Smooth muscle cell (in vitro differentiated cells): ENCODE data around the gene COX11. TPM values are rescaled to one million over a fixed set of nuclear protein-coding genes. Genes with fewer than 3 reads are reported as not detected.

ENCODE experiments used
- DNase-seq: peaks from one replicate; lab custom pipeline; 2025; ENCODE audit not compliant: unreplicated experiment; lab: John Stamatoyannopoulos, UW
- H2AFZ ChIP-seq: fragments of 200-600 bp; sonication (generic); 2 replicates; pipeline ENCODE4 v1.6.0; 2016; ENCODE audit warnings: antibody characterized with exemption, low read depth, mild to moderate bottlenecking
- H3F3A ChIP-seq: fragments of 200-600 bp; sonication (generic); 2 replicates; pipeline ENCODE4 v1.6.0; 2017; ENCODE audit warnings: antibody characterized with exemption, low read depth
- H3K27ac ChIP-seq: fragments of 200-600 bp; sonication (generic); 2 replicates; pipeline ENCODE4 v1.5.1; 2016; ENCODE audit warnings: low read depth, mild to moderate bottlenecking
- H3K27me3 ChIP-seq: fragments of 200-600 bp; sonication (generic); 2 replicates; pipeline ENCODE4 v1.6.1; 2016; ENCODE audit warnings: low read depth, mild to moderate bottlenecking
- H3K36me3 ChIP-seq: fragments of 200-600 bp; sonication (generic); 2 replicates; pipeline ENCODE4 v1.5.1; 2016; ENCODE audit warnings: low read depth
- H3K4me1 ChIP-seq: fragments of 200-600 bp; sonication (generic); 2 replicates; pipeline ENCODE4 v1.5.1; 2016; ENCODE audit warnings: low read depth
- H3K4me2 ChIP-seq: fragments of 200-600 bp; sonication (generic); 2 replicates; pipeline ENCODE4 v1.6.0; 2016; ENCODE audit warnings: mild to moderate bottlenecking
- H3K4me3 ChIP-seq: fragments of 200-600 bp; sonication (generic); 2 replicates; pipeline ENCODE4 v1.5.1; 2016; ENCODE audit warnings: mild to moderate bottlenecking
- H3K79me2 ChIP-seq: fragments of 200-600 bp; sonication (generic); 2 replicates; pipeline ENCODE4 v1.6.0; 2016; ENCODE audit warnings: low read depth, mild to moderate bottlenecking
- H3K9ac ChIP-seq: fragments of 200-600 bp; sonication (generic); 2 replicates; pipeline ENCODE4 v1.6.0; 2016; ENCODE audit warnings: low read depth
- H3K9me3 ChIP-seq: fragments of 200-600 bp; sonication (generic); replicated peaks from 2 replicates; pipeline ENCODE4 v1.5.1; 2016; ENCODE audit warnings: low read depth
- H4K20me1 ChIP-seq: fragments of 200-600 bp; sonication (generic); 2 replicates; pipeline ENCODE4 v1.6.0; 2016; ENCODE audit warnings: low read depth
- CTCF ChIP-seq: fragments of 200-600 bp; sonication (generic); IDR thresholded peaks from 2 replicates; pipeline ENCODE4 v1.5.1; 2017; ENCODE audit warnings: borderline replicate concordance, mild to moderate bottlenecking, antibody characterized with exemption; ENCODE audit not compliant: insufficient read depth, poor library complexity, severe bottlenecking
- WGBS: methylation state at CpG from one replicate; pipeline ENCODE4 v1.1.7; 2016; ENCODE audit warnings: low lambda C conversion rate; 5-methylcytosine and 5-hydroxymethylcytosine counted together
- polyA plus RNA-seq: library from polyadenylated mRNA; unstranded; fragments of >200 nt; fragmentation: Nextera tagmentation; extraction: Ambion mirVana; gene quantifications from 2 replicates; pipeline ENCODE4 v1.2.1, GENCODE V29; 2016
- total RNA-seq: library from RNA; depleted of rRNA; stranded (reverse); fragments of >200 nt; gene quantifications from 2 replicates; pipeline ENCODE4 v1.2.3, GENCODE V29; 2014

COX11 gene
- total and polyA plus RNA-seq, 2 experiments from 2014 or later, result 30.5 to 38.9 TPM

DNA sequence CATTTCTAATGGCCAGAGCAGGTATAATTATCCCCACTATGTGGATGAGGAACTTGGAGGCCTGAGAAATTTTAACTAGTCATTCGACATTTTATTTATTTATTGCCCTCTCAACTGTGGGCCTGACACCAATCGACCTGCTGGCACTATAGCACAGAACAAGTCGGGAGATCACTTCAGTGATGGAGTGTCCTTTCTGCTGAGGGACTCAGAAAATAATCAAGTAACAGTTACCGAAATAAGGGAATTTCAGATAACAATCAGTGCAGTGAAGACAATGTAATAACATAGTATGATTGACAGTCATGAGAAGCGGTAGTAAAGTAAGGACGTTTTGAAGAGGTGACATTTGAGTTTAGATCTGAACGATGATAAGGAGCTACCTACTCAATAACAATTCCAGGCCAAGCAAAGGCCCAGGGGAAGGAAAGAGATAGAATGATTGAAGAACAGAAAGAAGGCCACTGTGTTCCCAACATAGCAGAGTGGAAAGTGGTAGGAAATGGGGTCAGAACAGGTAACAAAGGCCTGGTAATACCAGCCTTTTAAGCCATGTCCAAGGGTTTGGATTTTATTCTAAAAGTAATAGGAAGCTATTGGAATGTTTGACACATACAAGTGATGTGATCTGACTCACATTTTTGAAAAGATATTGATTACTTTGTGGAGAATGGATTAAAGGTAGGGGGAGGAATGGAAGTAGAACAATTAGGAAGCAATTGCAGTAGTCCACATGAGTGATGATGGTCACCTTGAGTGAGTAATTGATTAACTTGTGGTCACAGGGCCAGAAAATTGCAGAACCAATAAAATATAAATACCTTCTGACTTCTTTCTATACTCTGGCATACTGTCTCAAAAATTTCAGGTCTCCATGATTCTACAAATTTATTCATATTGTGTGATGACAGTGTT lies 1.5 kb upstream of the COX11 start:
- peak overlapping the region; percentile 82 for H3K27ac ChIP-seq
- H3K4me3 ChIP-seq, result peak overlapping the region; percentile 92
- H3K79me2 ChIP-seq, result peaks cover 75% of the 10 kb centered on the region
- peaks cover under 1% of the 10 kb centered on the region for H3K36me3 ChIP-seq
- H3K4me1 ChIP-seq, result peaks cover 22% of the 10 kb centered on the region
- H3K4me2 ChIP-seq, result peak overlapping the region; percentile 94
- WGBS, result 67% methylated on average over 7 of the region's 7 CpGs
- H2AFZ ChIP-seq, result peak overlapping the region; percentile 98
- H3K9me3 ChIP-seq, result no peaks in the 10 kb centered on the region
- H3F3A ChIP-seq, result no peaks in the 10 kb centered on the region
- TF ChIP-seq CTCF, result no peak
- peak overlapping the region; percentile 91 for H3K9ac ChIP-seq
- peaks cover 21% of the 10 kb centered on the region for H4K20me1 ChIP-seq
- DNase-seq, result no peak
- H3K27me3 ChIP-seq, result no peaks in the 10 kb centered on the region

DNA sequence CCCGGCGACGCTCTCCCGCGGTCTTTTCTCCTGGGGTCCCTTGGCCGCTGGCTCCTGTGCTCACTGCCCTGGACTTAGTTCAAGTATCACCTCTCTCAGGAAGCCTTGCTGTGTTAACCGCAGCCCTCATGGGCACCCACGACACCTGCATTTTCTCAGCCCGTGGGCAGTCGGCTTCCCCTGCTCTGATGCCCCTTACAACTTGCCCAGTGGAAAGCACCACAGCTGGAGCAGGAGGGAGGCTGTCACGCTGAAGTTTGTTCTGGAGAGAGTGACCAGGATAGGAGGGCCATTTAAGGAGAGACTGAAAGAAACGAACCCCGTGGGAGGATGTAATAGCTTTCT lies 506 bp upstream of the COX11 start:
- Histone ChIP-seq H3K9ac (peak overlapping the region; percentile 91), H3F3A (no peaks in the 10 kb centered on the region), H3K9me3 (no peaks in the 10 kb centered on the region), H3K4me2 (peak overlapping the region; percentile 94), H3K4me1 (peaks cover 22% of the 10 kb centered on the region), H4K20me1 (peaks cover 23% of the 10 kb centered on the region), H3K4me3 (peak overlapping the region; percentile 92), H3K27ac (peak overlapping the region; percentile 82), H3K27me3 (no peaks in the 10 kb centered on the region), H3K36me3 (peaks cover 10% of the 10 kb centered on the region), H2AFZ (peak overlapping the region; percentile 98), H3K79me2 (peaks cover 69% of the 10 kb centered on the region)
- TF ChIP-seq CTCF, result no peak
- DNase-seq, result no peak
- WGBS, result 0% methylated on average over 13 of the region's 13 CpGs

DNA sequence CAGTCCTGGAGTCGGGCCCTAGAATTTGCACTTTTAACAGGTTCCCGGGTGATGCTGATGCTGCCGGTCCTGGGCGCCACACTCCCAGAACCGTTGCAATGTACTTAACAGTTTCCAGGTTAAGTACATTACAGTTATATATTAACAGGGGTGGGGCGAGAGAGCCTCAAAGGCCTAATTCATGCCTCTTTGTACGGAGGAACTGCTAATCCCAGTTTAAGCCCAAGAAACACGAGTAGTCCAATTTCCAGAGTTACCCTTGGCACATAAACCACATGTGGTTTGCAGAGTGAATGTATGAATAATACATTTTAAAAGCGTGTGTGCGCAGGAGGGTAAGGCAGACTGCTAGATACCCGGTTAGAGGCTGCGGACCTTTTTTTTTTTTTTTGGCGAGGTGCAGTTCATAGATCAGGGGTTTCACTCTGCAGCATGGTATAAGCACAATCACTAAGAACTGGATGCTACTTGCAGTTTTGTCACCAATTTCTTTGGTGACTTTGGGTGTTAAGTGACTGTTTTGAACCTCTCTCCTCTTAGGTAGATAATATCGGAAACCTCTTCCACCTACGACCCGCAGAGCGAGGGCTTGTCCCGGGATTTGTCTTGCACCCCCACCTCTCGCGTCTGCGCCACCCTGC lies 713 bp downstream of the COX11 start:
- Histone ChIP-seq H3K27ac (no peak overlapping the region), H3K9ac (peak overlapping the region; percentile 91), H3K4me2 (peak overlapping the region; percentile 94), H3K36me3 (peaks cover 16% of the 10 kb centered on the region), H2AFZ (peak overlapping the region; percentile 98), H3K4me3 (peak overlapping the region; percentile 92), H3K27me3 (no peaks in the 10 kb centered on the region), H3K4me1 (peaks cover 22% of the 10 kb centered on the region), H3K9me3 (no peaks in the 10 kb centered on the region), H3F3A (no peaks in the 10 kb centered on the region), H4K20me1 (peaks cover 16% of the 10 kb centered on the region), H3K79me2 (peaks cover 60% of the 10 kb centered on the region)
- DNase-seq, result no peak
- TF ChIP-seq CTCF, result no peak
- WGBS, result under 1% methylated on average over 21 of the region's 21 CpGs
